A673 (cell line): Measurements from ENCODE around the gene TTC5. TPM values are rescaled to one million over a fixed set of nuclear protein-coding genes. Genes with fewer than 3 reads are reported as not detected.
"Not testable (repeated sequence)": the region's sequence is repeated elsewhere in the genome, so short reads cannot be mapped to it uniquely, and the experiment has no call there.

Experiments
- BruUV-seq: library from RNA; stranded (reverse); fragments of 400-500 nt; replicated peaks from 2 replicates; lab custom pipeline; 2021; lab: Mats Ljungman, UMichigan
- CTCF ChIA-PET: fragments of 300-600 bp; sonication (Branson Sonifier 250); formaldehyde crosslinking; loops from one replicate; lab custom pipeline; 2022; ENCODE audit warnings: antibody characterized with exemption; lab: Charles Lee
- POLR2A ChIA-PET: fragments of 300-600 bp; sonication (Branson Sonifier 250); formaldehyde crosslinking; loops from one replicate; lab custom pipeline; 2022; ENCODE audit warnings: antibody characterized with exemption; ENCODE audit not compliant: low non-redundant PET; lab: Charles Lee
- DNase-seq: peaks from one replicate; pipeline ENCODE4 v3.0.0-alpha.2; 2015; ENCODE audit warnings: low spot score
- H3K27ac ChIP-seq: fragments of 200-600 bp; sonication (generic); 2 replicates; pipeline ENCODE4 v1.5.1; 2016; ENCODE audit warnings: mixed run types, low read depth, mild to moderate bottlenecking, mixed read lengths, antibody characterized with exemption, low read length; ENCODE audit not compliant: poor library complexity, severe bottlenecking
- H3K27me3 ChIP-seq: fragments of 200-600 bp; sonication (generic); replicated peaks from 2 replicates; pipeline ENCODE4 v1.6.1; 2017; ENCODE audit warnings: mixed run types, low read depth, mild to moderate bottlenecking, mixed read lengths, antibody characterized with exemption, low read length; ENCODE audit not compliant: insufficient read depth, poor library complexity
- H3K36me3 ChIP-seq: fragments of 200-600 bp; sonication (generic); 2 replicates; pipeline ENCODE4 v1.6.1; 2016; ENCODE audit warnings: mixed run types, mild to moderate bottlenecking, mixed read lengths, antibody characterized with exemption, low read length; ENCODE audit not compliant: insufficient read depth, poor library complexity, severe bottlenecking
- H3K4me1 ChIP-seq: fragments of 200-600 bp; sonication (generic); 2 replicates; pipeline ENCODE4 v1.6.1; 2017; ENCODE audit warnings: mixed run types, mild to moderate bottlenecking, mixed read lengths, antibody characterized with exemption, low read length; ENCODE audit not compliant: insufficient read depth, poor library complexity, severe bottlenecking
- H3K4me3 ChIP-seq: fragments of 200-600 bp; sonication (generic); 2 replicates; pipeline ENCODE4 v1.5.1; 2016; ENCODE audit warnings: low read depth, mixed run types, mild to moderate bottlenecking, mixed read lengths, low read length; ENCODE audit not compliant: poor library complexity, severe bottlenecking
- H3K9me3 ChIP-seq: fragments of 200-600 bp; sonication (generic); 2 replicates; pipeline ENCODE4 v1.6.1; 2016; ENCODE audit warnings: mixed run types, low read depth, mild to moderate bottlenecking, mixed read lengths, antibody characterized with exemption, low read length; ENCODE audit not compliant: poor library complexity, severe bottlenecking
- CTCF ChIP-seq: fragments of 300-800, 200-600 bp; sonication (generic); conservative IDR thresholded peaks from 2 replicates; pipeline ENCODE4 v1.5.1; 2017; ENCODE audit warnings: low read depth, mild to moderate bottlenecking, antibody characterized with exemption, low read length, moderate library complexity, mixed read lengths
- EZH2 ChIP-seq: fragments of 200-600 bp; sonication (generic); IDR thresholded peaks from 2 replicates; pipeline ENCODE4 v1.6.1; 2017; ENCODE audit warnings: borderline replicate concordance, low read depth, mild to moderate bottlenecking, mixed read lengths, antibody characterized with exemption, low read length; ENCODE audit not compliant: poor library complexity, severe bottlenecking
- intact Hi-C: fragments of 100-400 bp; cut with micrococcal nuclease; formaldehyde crosslinking; loops from one replicate; pipeline ENCODE4 v1.10.0; 2022; ENCODE audit not compliant: unreplicated experiment
- total RNA-seq: library from RNA; stranded (reverse); gene quantifications from 2 replicates; pipeline ENCODE4 v1.2.3, GENCODE V29; 2021

TTC5 gene
- total RNA-seq, 1 experiment from 2014 or later = 31.8 TPM

- Histone ChIP-seq H3K27ac (no peak overlapping the region), H3K27me3 (no peaks in the 10 kb centered on the region), H3K4me1 (no peaks in the 10 kb centered on the region), H3K36me3 (peaks cover 55% of the 10 kb centered on the region), H3K4me3 (no peak overlapping the region), H3K9me3 (no peaks in the 10 kb centered on the region)
- CTCF ChIA-PET = no interaction called here
- DNase-seq = no peak
- POLR2A ChIA-PET = no interaction called here
- BruUV-seq = no TSS peak
- TF ChIP-seq EZH2 (no peak), CTCF (no peak)
- intact Hi-C loops = no loop called here
Observed at GRCh38 chr14:20295067-20295466, 10.7 kb downstream of the TTC5 start.

GRCh38 chr14:20294636-20295035, 11.1 kb downstream of the TTC5 start:
- ChIA-PET CTCF (no interaction called here), POLR2A (no interaction called here)
- Histone ChIP-seq H3K36me3 (peaks cover 55% of the 10 kb centered on the region), H3K27me3 (no peaks in the 10 kb centered on the region), H3K4me1 (no peaks in the 10 kb centered on the region), H3K9me3 (no peaks in the 10 kb centered on the region), H3K27ac (no peak overlapping the region), H3K4me3 (no peak overlapping the region)
- TF ChIP-seq EZH2 = no peak
- no peak for TF ChIP-seq CTCF
- intact Hi-C loops = no loop called here
- no TSS peak for BruUV-seq
- DNase-seq = no peak

GRCh38 chr14:20281998-20282397, 23.8 kb downstream of the TTC5 start:
- BruUV-seq = not testable (repeated sequence)

GRCh38 chr14:20280265-20280664, 25.5 kb downstream of the TTC5 start:
- intact Hi-C loops, POLR2A ChIA-PET, H3K36me3 ChIP-seq: not testable (repeated sequence)

More at GRCh38 chr14:20281998-20282397, 23.8 kb downstream of the TTC5 start:
- H3K36me3 ChIP-seq, H3K9me3 ChIP-seq, H3K4me1 ChIP-seq, intact Hi-C loops, DNase-seq, H3K27ac ChIP-seq, POLR2A ChIA-PET, CTCF ChIA-PET, H3K4me3 ChIP-seq, H3K27me3 ChIP-seq: not testable (repeated sequence)

More at GRCh38 chr14:20280265-20280664, 25.5 kb downstream of the TTC5 start:
- H3K27me3 ChIP-seq, BruUV-seq, DNase-seq, CTCF ChIA-PET, H3K27ac ChIP-seq, H3K4me3 ChIP-seq, H3K4me1 ChIP-seq, H3K9me3 ChIP-seq: not testable (repeated sequence)
